Endothelial cell of umbilical vein (primary cell): ENCODE results near the gene C14orf93.

Experiments used
- EZH2 ChIP-seq: IDR thresholded peaks from 2 replicates; pipeline ENCODE4 v1.6.1; 2012; ENCODE audit warnings: borderline replicate concordance, low read depth, mild to moderate bottlenecking, moderate library complexity, low read length, inconsistent platforms; ENCODE audit not compliant: severe bottlenecking
- FOS ChIP-seq: IDR thresholded peaks from 2 replicates; pipeline ENCODE4 v1.6.1; 2011; ENCODE audit warnings: mild to moderate bottlenecking, low read length, moderate library complexity, borderline replicate concordance; ENCODE audit not compliant: insufficient read depth
- GATA2 ChIP-seq: IDR thresholded peaks from 2 replicates; pipeline ENCODE4 v1.7.0; 2011; ENCODE audit warnings: low read depth, mild to moderate bottlenecking, moderate library complexity, mixed read lengths, low read length; ENCODE audit not compliant: insufficient read length, insufficient read depth
- JUN ChIP-seq: IDR thresholded peaks from 2 replicates; pipeline ENCODE4 v1.6.1; 2011; ENCODE audit warnings: borderline replicate concordance, low read depth; ENCODE audit not compliant: insufficient read length, insufficient read depth
- MYC ChIP-seq: IDR thresholded peaks from one replicate; pipeline ENCODE4 v1.6.1; 2011; ENCODE audit warnings: mild to moderate bottlenecking, low read depth, low read length
- POLR2A ChIP-seq: IDR thresholded peaks from 2 replicates; pipeline ENCODE4 v1.6.1; 2012; ENCODE audit warnings: low read depth, mild to moderate bottlenecking, control low read depth, low read length
- POLR2AphosphoS5 ChIP-seq: IDR thresholded peaks from 2 replicates; pipeline ENCODE4 v1.6.1; 2012; ENCODE audit warnings: low read depth, mild to moderate bottlenecking, control low read depth, low read length, moderate library complexity; ENCODE audit not compliant: insufficient read depth
- TF ChIP-seq, protein P1 (sequence below), 2 donors: IDR thresholded peaks; 1 replicate in 1 of 2; 2 replicates in 1 of 2; pipeline ENCODE4 v1.5.1; 2011; ENCODE audit warnings: low read length in 2 of 2, mild to moderate bottlenecking in 2 of 2, moderate library complexity in 2 of 2, control low read depth in 1 of 2, inconsistent platforms in 1 of 2, low read depth in 1 of 2; ENCODE audit not compliant: insufficient read depth in 1 of 2; ENCODE audit errors: extremely low read depth in 1 of 2
- TF ChIP-seq, protein P2 (sequence below): IDR thresholded peaks from 2 replicates; pipeline ENCODE4 v1.6.1; 2011; ENCODE audit not compliant: insufficient read depth, insufficient read length

DNA sequence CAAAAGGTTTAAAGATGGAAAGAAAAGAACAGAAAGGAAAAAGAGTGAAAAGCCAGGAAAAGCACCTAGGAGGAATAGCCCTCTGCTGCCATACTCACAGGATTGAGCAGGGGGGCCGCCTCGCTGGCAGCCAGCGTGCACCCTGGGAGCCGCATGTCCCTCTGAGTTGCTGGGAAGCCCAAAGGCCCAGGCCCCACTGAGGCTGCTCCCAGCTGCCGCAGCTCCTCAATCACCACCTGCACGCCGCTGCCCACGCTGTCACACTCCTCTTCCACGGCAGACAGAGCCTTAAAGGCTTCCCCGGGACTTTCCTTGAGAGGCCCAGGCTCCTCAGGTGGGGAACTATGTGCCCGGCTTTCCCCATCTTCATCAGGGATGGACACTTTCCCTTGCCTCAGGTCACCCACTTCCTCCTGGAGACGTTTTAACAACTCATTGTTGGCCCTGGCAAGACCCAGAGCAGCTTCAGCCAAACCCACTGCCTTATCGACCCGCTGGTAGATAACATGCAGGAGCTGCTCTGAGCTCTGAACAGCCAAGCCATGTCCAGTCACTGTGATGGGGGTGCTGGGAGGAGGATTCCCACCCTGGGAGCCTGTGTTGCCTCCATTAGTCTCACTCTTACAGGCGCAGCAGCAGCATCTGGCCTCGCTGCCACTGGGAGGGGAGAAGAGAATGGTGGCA, 11.5 kb downstream of the C14orf93 start:
- TF ChIP-seq POLR2A (no peak), POLR2AphosphoS5 (no peak), JUN (no peak), EZH2 (no peak), MYC (no peak), GATA2 (no peak), FOS (no peak)
- TF ChIP-seq, protein P1, sequence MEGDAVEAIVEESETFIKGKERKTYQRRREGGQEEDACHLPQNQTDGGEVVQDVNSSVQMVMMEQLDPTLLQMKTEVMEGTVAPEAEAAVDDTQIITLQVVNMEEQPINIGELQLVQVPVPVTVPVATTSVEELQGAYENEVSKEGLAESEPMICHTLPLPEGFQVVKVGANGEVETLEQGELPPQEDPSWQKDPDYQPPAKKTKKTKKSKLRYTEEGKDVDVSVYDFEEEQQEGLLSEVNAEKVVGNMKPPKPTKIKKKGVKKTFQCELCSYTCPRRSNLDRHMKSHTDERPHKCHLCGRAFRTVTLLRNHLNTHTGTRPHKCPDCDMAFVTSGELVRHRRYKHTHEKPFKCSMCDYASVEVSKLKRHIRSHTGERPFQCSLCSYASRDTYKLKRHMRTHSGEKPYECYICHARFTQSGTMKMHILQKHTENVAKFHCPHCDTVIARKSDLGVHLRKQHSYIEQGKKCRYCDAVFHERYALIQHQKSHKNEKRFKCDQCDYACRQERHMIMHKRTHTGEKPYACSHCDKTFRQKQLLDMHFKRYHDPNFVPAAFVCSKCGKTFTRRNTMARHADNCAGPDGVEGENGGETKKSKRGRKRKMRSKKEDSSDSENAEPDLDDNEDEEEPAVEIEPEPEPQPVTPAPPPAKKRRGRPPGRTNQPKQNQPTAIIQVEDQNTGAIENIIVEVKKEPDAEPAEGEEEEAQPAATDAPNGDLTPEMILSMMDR (IDR thresholded peaks at IDR 0.05; ENCODE audit: extremely low read depth in 1 of 2, insufficient read depth in 1 of 2, low read depth in 1 of 2, low read length in 2 of 2), result no peak
- TF ChIP-seq, protein P2, sequence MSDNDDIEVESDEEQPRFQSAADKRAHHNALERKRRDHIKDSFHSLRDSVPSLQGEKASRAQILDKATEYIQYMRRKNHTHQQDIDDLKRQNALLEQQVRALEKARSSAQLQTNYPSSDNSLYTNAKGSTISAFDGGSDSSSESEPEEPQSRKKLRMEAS, result no peak
